ENCODE data around the gene KRCC1. TPM values are rescaled to one million over a fixed set of nuclear protein-coding genes. Genes with fewer than 3 reads are reported as not detected.

KRCC1 gene
- total RNA-seq, 2 experiments from 2014 or later: 10.8 to 11.1 TPM

- H3K4me3 Mint-ChIP-seq: no peak overlapping the region
- DNase-seq: no peak
- peaks cover 17% of the 10 kb centered on the region for H3K4me1 Mint-ChIP-seq (ENCODE audit: low read depth)
- H3K36me3 Mint-ChIP-seq (ENCODE audit: low read depth): no peaks in the 10 kb centered on the region
- POLR2A ChIA-PET: no interaction called here
- H3K27me3 Mint-ChIP-seq: no peaks in the 10 kb centered on the region
- CTCF ChIA-PET: interaction anchor here (2.5 kb wide), 1 partner anchor 26 kb away, joined by 8 read pairs; no protein-coding TSS in a partner anchor
- peaks cover 1% of the 10 kb centered on the region for H3K9me3 Mint-ChIP-seq
- intact Hi-C loops (cut with micrococcal nuclease): no loop called here
- H3K27ac Mint-ChIP-seq: no peak overlapping the region
- no peak for TF ChIP-seq CTCF (IDR thresholded peaks at IDR 0.05)
- no peak for ATAC-seq
Measured at GRCh38 chr2:88086401-88086800, 30.8 kb upstream of the KRCC1 start.

- no peak for DNase-seq
- no peaks in the 10 kb centered on the region for H3K27me3 Mint-ChIP-seq
- no peak for TF ChIP-seq CTCF (IDR thresholded peaks at IDR 0.05)
- intact Hi-C loops (cut with micrococcal nuclease): no loop called here
- H3K4me1 Mint-ChIP-seq (ENCODE audit: low read depth): peaks cover 9% of the 10 kb centered on the region
- ChIA-PET CTCF (interaction anchor here (2.5 kb wide), 1 partner anchor 25 kb away, joined by 8 read pairs; no protein-coding TSS in a partner anchor), POLR2A (no interaction called here)
- no peak for ATAC-seq
- H3K27ac Mint-ChIP-seq: no peak overlapping the region
- H3K9me3 Mint-ChIP-seq: no peaks in the 10 kb centered on the region
- no peaks in the 10 kb centered on the region for H3K36me3 Mint-ChIP-seq (ENCODE audit: low read depth)
- no peak overlapping the region for H3K4me3 Mint-ChIP-seq
Measured at GRCh38 chr2:88085602-88086001, 30.0 kb upstream of the KRCC1 start.

GRCh38 chr2:88085099-88085498, 29.5 kb upstream of the KRCC1 start:
- Mint-ChIP-seq H3K36me3 (ENCODE audit: low read depth) (no peaks in the 10 kb centered on the region), H3K9me3 (no peaks in the 10 kb centered on the region), H3K27ac (no peak overlapping the region), H3K4me3 (no peak overlapping the region), H3K27me3 (no peaks in the 10 kb centered on the region), H3K4me1 (ENCODE audit: low read depth) (peaks cover 4% of the 10 kb centered on the region)
- ChIA-PET POLR2A (no interaction called here), CTCF (interaction anchor here (2.5 kb wide), 1 partner anchor 25 kb away, joined by 8 read pairs; no protein-coding TSS in a partner anchor)
- TF ChIP-seq CTCF (IDR thresholded peaks at IDR 0.05): no peak
- intact Hi-C loops (cut with micrococcal nuclease): no loop called here
- ATAC-seq: no peak
- no peak for DNase-seq

- no peaks in the 10 kb centered on the region for H3K27me3 Mint-ChIP-seq
- H3K27ac Mint-ChIP-seq: no peak overlapping the region
- no peak for ATAC-seq
- H3K4me3 Mint-ChIP-seq: no peak overlapping the region
- no peak for DNase-seq
- no peaks in the 10 kb centered on the region for H3K36me3 Mint-ChIP-seq (ENCODE audit: low read depth)
- no peaks in the 10 kb centered on the region for H3K4me1 Mint-ChIP-seq (ENCODE audit: low read depth)
- POLR2A ChIA-PET: no interaction called here
- no peaks in the 10 kb centered on the region for H3K9me3 Mint-ChIP-seq
- CTCF ChIA-PET: interaction anchor here (0.9 kb wide), 1 partner anchor 23 kb away, joined by 4 read pairs; no protein-coding TSS in a partner anchor
- no peak for TF ChIP-seq CTCF (IDR thresholded peaks at IDR 0.05)
- intact Hi-C loops (cut with micrococcal nuclease): no loop called here
Measured at GRCh38 chr2:88082781-88083180, 27.2 kb upstream of the KRCC1 start.

- TF ChIP-seq CTCF (IDR thresholded peaks at IDR 0.05): no peak
- no peak overlapping the region for H3K27ac Mint-ChIP-seq
- H3K27me3 Mint-ChIP-seq: no peaks in the 10 kb centered on the region
- no peaks in the 10 kb centered on the region for H3K36me3 Mint-ChIP-seq (ENCODE audit: low read depth)
- no peak for ATAC-seq
- no peak for DNase-seq
- POLR2A ChIA-PET: no interaction called here
- CTCF ChIA-PET: interaction anchor here (0.9 to 1.1 kb wide), 2 partner anchors 22 kb away, joined by 4 read pairs; no protein-coding TSS in a partner anchor
- H3K9me3 Mint-ChIP-seq: no peaks in the 10 kb centered on the region
- no peak overlapping the region for H3K4me3 Mint-ChIP-seq
- intact Hi-C loops (cut with micrococcal nuclease): no loop called here
- no peaks in the 10 kb centered on the region for H3K4me1 Mint-ChIP-seq (ENCODE audit: low read depth)
Measured at GRCh38 chr2:88081924-88082608, 26.5 kb upstream of the KRCC1 start.

Data from activated CD8-positive, alpha-beta T cell treated with anti-CD3 and anti-CD28 coated beads for 36 hours (primary cell).